GM12873 (cell line): ENCODE data around the gene FBXO42.

Source experiments
- CTCF ChIP-seq: IDR thresholded peaks from 2 replicates; pipeline ENCODE4 v1.5.1; 2012; ENCODE audit warnings: low read depth, mild to moderate bottlenecking, moderate library complexity, low read length, control low read depth; ENCODE audit not compliant: insufficient read depth; ENCODE audit errors: missing control alignments

The FBXO42 gene

GRCh38 chr1:16266411-16267118 is 85.7 kb downstream of the FBXO42 start:
- TF ChIP-seq CTCF: no peak

- TF ChIP-seq CTCF: no peak
These were observed 90.2 kb downstream of the FBXO42 start for GRCh38 chr1:16262067-16262466.

- TF ChIP-seq CTCF: no peak
These were observed 91.5 kb downstream of the FBXO42 start for GRCh38 chr1:16260814-16261213.

- no peak for TF ChIP-seq CTCF
These were observed 93.6 kb downstream of the FBXO42 start for GRCh38 chr1:16258591-16259135.

- no peak for TF ChIP-seq CTCF
These were observed 94.3 kb downstream of the FBXO42 start for GRCh38 chr1:16257968-16258367.

- TF ChIP-seq CTCF: no peak
These were observed 95.8 kb downstream of the FBXO42 start for GRCh38 chr1:16256478-16256877.

- no peak for TF ChIP-seq CTCF
These were observed 97.9 kb downstream of the FBXO42 start for GRCh38 chr1:16254263-16254928.
